Common myeloid progenitor, CD34-positive (primary cell): ENCODE data around the gene NXNL1.
"Not testable (repeated sequence)": the region's sequence is repeated elsewhere in the genome, so short reads cannot be mapped to it uniquely, and the experiment has no call there.

Experiments used
- CTCF ChIA-PET: fragments of 350-600 bp; sonication (Branson Sonifier 250); formaldehyde crosslinking; loops from one replicate; lab custom pipeline; 2021; ENCODE audit warnings: antibody characterized with exemption; lab: Charles Lee
- POLR2A ChIA-PET: fragments of 350-600 bp; sonication (Branson Sonifier 250); formaldehyde crosslinking; loops from one replicate; lab custom pipeline; 2021; ENCODE audit warnings: antibody characterized with exemption; lab: Charles Lee
- DNase-seq, 3 donors: peaks; one replicate each; pipeline versions ENCODE4 v3.0.0 to v3.0.0-alpha.2; 2013
- H3K27ac ChIP-seq, 2 experiments: 1 replicate in 1 of 2; 2 replicates in 1 of 2; pipeline ENCODE4 v1.7.0; 2013; ENCODE audit warnings: inconsistent platforms in 2 of 2, low read length in 2 of 2, mild to moderate bottlenecking in 2 of 2, low read depth in 1 of 2, moderate library complexity in 1 of 2; ENCODE audit not compliant: severe bottlenecking in 2 of 2, insufficient read depth in 1 of 2, poor library complexity in 1 of 2
- H3K27me3 ChIP-seq, 5 experiments: replicated peaks in 2 of 5; 1 replicate in 3 of 5; 2 replicates in 2 of 5; pipeline versions ENCODE4 v1.6.1 to v1.7.0; 2013; ENCODE audit warnings: low read length in 4 of 5, mild to moderate bottlenecking in 2 of 5, moderate library complexity in 2 of 5, inconsistent platforms in 1 of 5; ENCODE audit not compliant: insufficient read depth in 5 of 5, control insufficient read depth in 4 of 5
- H3K36me3 ChIP-seq, 4 experiments: 1 replicate in 2 of 4; 2 replicates in 2 of 4; pipeline versions ENCODE4 v1.6.1 to v1.7.0; 2013; ENCODE audit warnings: low read length in 3 of 4, control low read depth in 1 of 4, mild to moderate bottlenecking in 1 of 4; ENCODE audit not compliant: control insufficient read depth in 4 of 4, insufficient read depth in 4 of 4
- H3K4me1 ChIP-seq, 4 experiments: 1 replicate in 3 of 4; 2 replicates in 1 of 4; pipeline versions ENCODE4 v1.6.1 to v1.7.1; 2013; ENCODE audit warnings: low read length in 3 of 4, mild to moderate bottlenecking in 3 of 4, control low read depth in 1 of 4, inconsistent platforms in 1 of 4, moderate library complexity in 1 of 4; ENCODE audit not compliant: control insufficient read depth in 4 of 4, insufficient read depth in 4 of 4; ENCODE audit errors: control extremely low read depth in 1 of 4
- H3K4me3 ChIP-seq, 7 experiments: 1 replicate in 4 of 7; 2 replicates in 3 of 7; pipeline versions ENCODE4 v1.5.1 to v1.7.0; 2013; ENCODE audit warnings: mild to moderate bottlenecking in 7 of 7, low read length in 6 of 7, moderate library complexity in 6 of 7, inconsistent platforms in 2 of 7, low read depth in 2 of 7, control low read depth in 1 of 7; ENCODE audit not compliant: insufficient read depth in 4 of 7, control insufficient read depth in 1 of 7; ENCODE audit errors: extremely low read depth in 1 of 7
- H3K9me3 ChIP-seq, 5 experiments: 1 replicate in 4 of 5; 2 replicates in 1 of 5; pipeline versions ENCODE4 v1.6.1 to v1.7.1; 2013; ENCODE audit warnings: low read length in 4 of 5, mild to moderate bottlenecking in 2 of 5, inconsistent platforms in 1 of 5, low read depth in 1 of 5, moderate library complexity in 1 of 5; ENCODE audit not compliant: control insufficient read depth in 4 of 5, insufficient read depth in 2 of 5; ENCODE audit errors: control extremely low read depth in 1 of 5
- WGBS: methylation state at CpG from one replicate; pipeline ENCODE4 v1.1.5; 2013; ENCODE audit not compliant: insufficient coverage; 5-methylcytosine and 5-hydroxymethylcytosine counted together

Gene NXNL1

DNA sequence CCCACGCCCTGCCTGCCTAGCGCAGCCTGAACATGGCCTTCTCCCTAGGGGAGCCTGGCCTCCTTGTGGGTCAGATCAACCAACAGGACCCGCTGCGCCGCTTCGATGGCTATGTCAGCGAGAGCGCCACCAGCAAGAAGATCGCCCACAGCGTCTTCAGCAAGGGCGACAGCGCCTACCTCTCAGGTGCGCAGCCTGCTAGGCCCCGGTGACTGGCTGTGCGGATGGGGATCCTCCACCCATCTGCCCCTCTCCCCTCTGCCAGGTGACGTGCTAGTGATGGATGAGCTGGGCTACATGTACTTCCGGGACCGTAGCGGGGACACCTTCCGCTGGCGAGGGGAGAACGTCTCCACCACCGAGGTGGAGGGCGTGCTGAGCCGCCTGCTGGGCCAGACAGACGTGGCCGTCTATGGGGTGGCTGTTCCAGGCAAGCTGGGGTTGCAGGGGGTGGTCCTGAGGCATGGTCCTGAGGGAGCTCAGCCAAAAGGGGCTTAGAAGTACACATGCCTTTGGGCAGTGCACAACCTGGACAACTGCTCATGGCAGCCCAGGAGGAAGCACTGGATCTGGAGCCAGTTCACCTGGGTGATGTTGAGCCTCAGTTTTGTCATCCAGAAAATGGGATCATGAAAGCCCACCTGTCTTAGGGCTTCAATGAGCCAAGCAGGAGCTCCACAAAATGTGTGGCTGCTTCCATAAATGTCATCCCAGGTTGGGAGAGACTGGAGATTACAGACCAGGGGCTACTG, 39.9 kb upstream of the NXNL1 start:
- Histone ChIP-seq H3K36me3 (peaks cover 2 to 23% (median 12%) of the 10 kb centered on the region in 4 experiments), H3K4me1 (peaks cover 0 to 35% (median 25%) of the 10 kb centered on the region in 4 experiments), H3K9me3 (no peaks in the 10 kb centered on the region), H3K4me3 (peak overlapping the region in 1 of 7 experiments; percentile 9), H3K27me3 (no peaks in the 10 kb centered on the region), H3K27ac (peak overlapping the region in 1 of 2 experiments; percentile 11)
- 93% methylated on average over 27 of the region's 27 CpGs for WGBS
- no peak for DNase-seq
- CTCF ChIA-PET, result interaction anchor here (0.9 to 3.0 kb wide), 6 partner anchors 8 to 50 kb away, joined by 3 to 19 read pairs (median 5); partner anchors contain the start of gene PGLS
- POLR2A ChIA-PET, result interaction anchor here (0.8 to 1.6 kb wide), 2 partner anchors 11 to 29 kb away, joined by 5 to 6 read pairs; partner anchors contain the start of gene PGLS

DNA sequence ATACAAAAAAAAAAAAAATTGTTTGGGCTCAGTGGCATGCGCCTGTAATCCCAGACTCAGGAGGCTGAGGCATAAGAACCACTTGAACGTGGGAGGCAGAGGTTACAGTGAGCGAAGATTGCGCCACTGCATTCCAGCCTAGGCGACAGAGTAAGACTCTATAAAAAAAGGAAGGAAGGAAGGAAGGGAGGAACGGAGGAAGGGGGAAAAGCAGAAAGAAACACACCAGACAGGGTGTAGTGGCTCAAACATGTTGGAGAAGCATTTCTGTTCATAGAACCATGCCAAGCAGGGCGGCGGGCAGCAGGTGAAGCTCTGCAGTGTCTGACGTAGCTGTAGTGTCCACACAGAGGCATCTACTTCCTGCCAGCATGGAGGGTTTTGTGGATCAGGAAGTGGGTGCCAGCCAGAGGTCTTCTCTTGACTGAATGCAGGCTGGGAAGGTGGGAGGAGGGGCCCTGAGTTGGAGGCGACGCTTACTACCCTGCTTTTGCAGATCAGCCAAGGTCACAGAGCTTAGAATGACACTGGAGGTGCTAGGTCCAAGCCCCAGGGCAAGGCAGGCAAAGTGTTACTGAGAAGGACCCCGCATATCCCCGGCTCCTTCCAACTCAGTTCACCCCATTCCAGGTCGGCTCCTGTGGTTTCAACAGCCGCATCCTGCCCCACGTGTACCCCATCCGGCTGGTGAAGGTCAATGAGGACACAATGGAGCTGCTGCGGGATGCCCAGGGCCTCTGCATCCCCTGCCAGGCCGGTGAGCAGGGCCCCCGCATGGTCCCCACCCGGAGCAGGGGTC, 39.1 kb upstream of the NXNL1 start:
- WGBS, result 45% methylated on average over 21 of the region's 21 CpGs
- peaks cover 0 to 35% (median 25%) of the 10 kb centered on the region in 4 experiments for H3K4me1 ChIP-seq
- H3K4me3 ChIP-seq, result peak overlapping the region in 1 of 7 experiments; percentile 9
- peak; percentile 38 to 69 (median 65) for DNase-seq
- CTCF ChIA-PET, result interaction anchor here (0.9 to 3.0 kb wide), 6 partner anchors 9 to 49 kb away, joined by 3 to 19 read pairs (median 5); partner anchors contain the start of gene PGLS
- peak overlapping the region in 1 of 2 experiments; percentile 11 for H3K27ac ChIP-seq
- H3K36me3 ChIP-seq, result peaks cover 2 to 17% (median 9%) of the 10 kb centered on the region in 4 experiments
- POLR2A ChIA-PET, result interaction anchor here (1.6 kb wide), 1 partner anchor 12 kb away, joined by 6 read pairs; the partner anchor contains the start of gene PGLS
- H3K27me3 ChIP-seq, result no peaks in the 10 kb centered on the region
- H3K9me3 ChIP-seq, result no peaks in the 10 kb centered on the region

DNA sequence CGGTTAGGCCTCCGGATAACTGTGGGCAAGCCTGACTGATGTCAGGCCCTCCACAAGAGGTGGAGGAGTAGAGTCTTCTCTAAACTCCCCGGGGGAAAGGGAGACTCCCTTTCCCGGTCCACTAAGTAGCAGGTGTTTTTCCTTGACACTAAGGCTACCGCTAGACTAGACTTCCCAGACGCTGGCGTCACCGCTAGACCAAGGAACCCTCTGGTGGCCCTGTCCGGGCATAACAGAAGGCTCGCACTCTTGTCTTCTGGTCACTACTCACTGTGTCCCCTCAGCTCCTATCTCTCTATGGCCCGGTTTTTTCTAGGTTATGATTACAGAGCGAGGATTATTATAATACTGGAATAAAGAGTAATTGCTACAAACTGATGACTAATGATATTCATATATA, 38.3 kb upstream of the NXNL1 start:
- CTCF ChIA-PET, result interaction anchor here (1.8 to 2.2 kb wide), 3 partner anchors 10 to 48 kb away, joined by 4 to 7 read pairs (median 6); no protein-coding TSS in a partner anchor
- H3K4me3 ChIP-seq, DNase-seq, H3K27me3 ChIP-seq, POLR2A ChIA-PET, H3K9me3 ChIP-seq, H3K27ac ChIP-seq: not testable (repeated sequence)
- 96% methylated on average over 6 of the region's 12 CpGs for WGBS
- Histone ChIP-seq H3K36me3 (peaks cover 2 to 15% (median 8%) of the 10 kb centered on the region in 4 experiments), H3K4me1 (peaks cover 0 to 29% (median 25%) of the 10 kb centered on the region in 4 experiments)

DNA sequence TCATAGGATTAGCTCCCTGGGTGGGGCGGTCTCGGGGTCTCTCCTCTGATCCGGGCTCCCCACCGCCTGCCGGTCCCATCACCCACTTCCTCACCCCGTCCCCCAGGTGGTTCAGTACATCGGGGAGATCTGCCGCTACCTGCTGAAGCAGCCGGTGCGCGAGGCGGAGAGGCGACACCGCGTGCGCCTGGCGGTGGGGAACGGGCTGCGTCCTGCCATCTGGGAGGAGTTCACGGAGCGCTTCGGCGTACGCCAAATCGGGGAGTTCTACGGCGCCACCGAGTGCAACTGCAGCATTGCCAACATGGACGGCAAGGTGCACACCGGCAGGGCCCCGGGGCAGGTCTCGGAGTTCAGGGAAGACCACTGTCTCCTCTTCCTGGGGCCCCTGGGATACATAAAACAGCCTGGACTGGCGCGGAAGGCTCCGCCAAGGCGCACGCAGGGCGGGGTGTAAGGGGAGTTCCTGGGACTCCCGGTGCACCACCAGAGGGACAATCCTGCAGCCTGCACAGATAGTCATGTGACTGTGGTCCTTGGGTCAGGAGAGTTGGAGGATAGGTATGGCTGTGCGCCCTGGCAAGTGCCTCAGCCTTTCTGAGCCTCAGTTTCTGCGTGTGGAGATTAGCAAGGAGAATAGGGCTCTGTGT, 36.5 kb upstream of the NXNL1 start:
- no peaks in the 10 kb centered on the region for H3K9me3 ChIP-seq
- H3K36me3 ChIP-seq, result peaks cover 0 to 15% (median 8%) of the 10 kb centered on the region in 4 experiments
- no peak overlapping the region for H3K4me3 ChIP-seq
- ChIA-PET CTCF (interaction anchor here (0.8 to 3.8 kb wide), 20 partner anchors 10 to 358 kb away, joined by 3 to 27 read pairs (median 6); partner anchors contain the start of genes PGLS and SLC27A1), POLR2A (no interaction called here)
- H3K27me3 ChIP-seq, result no peaks in the 10 kb centered on the region
- WGBS, result 93% methylated on average over 39 of the region's 41 CpGs
- no peak for DNase-seq
- H3K27ac ChIP-seq, result no peak overlapping the region
- peaks cover 0 to 28% (median 25%) of the 10 kb centered on the region in 4 experiments for H3K4me1 ChIP-seq

DNA sequence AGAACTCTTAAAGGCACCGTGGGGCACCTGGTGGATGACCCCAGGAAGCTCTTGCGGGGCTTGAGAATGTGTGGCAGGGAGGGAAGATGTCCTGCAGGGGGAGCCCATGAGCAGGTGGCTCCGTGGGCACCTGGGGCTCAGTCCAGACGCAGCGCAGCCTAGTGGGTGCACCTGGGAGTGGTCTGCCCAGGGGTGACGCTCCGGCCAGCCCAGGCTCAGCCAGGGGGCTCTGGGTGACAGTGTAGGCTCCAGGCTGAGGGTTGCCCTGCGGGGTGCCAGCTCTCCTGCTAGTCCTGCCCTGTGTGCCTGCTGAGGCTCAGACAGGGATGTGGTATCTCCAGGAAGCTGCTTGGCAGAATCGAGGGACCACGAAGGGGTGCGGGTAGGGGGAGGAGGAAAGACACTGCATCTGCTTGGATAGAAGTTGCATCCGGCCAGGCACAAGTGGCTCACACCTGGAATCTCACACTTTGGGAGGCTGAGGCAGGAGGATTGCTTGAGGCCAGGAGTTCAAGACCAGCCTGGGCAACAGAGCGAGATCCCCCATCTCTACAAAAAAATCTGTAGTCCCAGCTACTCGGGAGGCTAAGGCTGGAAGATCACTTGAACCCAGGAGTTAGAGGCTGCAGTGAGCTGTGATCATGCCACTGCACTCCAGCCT, 35.7 kb upstream of the NXNL1 start:
- ChIA-PET POLR2A (interaction anchor here (0.5 to 1.1 kb wide), 4 partner anchors 14 to 197 kb away, joined by 3 to 7 read pairs (median 4); partner anchors contain the start of gene PGLS), CTCF (interaction anchor here (0.7 to 3.8 kb wide), 32 partner anchors 9 to 359 kb away, joined by 3 to 27 read pairs (median 4); partner anchors contain the start of genes NXNL1, PGLS and SLC27A1)
- peaks cover 0 to 15% (median 8%) of the 10 kb centered on the region in 4 experiments for H3K36me3 ChIP-seq
- DNase-seq, result peak; percentile 89 to 95 (median 92)
- no peak overlapping the region for H3K27ac ChIP-seq
- H3K4me3 ChIP-seq, result peak overlapping the region in 3 of 7 experiments; percentile 19 to 62 (median 56)
- 10% methylated on average over 13 of the region's 14 CpGs for WGBS
- H3K9me3 ChIP-seq, result no peaks in the 10 kb centered on the region
- H3K4me1 ChIP-seq, result peaks cover 0 to 28% (median 25%) of the 10 kb centered on the region in 4 experiments
- no peaks in the 10 kb centered on the region for H3K27me3 ChIP-seq
